ENCODE measurements around the gene PSPC1.

- no peak for TF ChIP-seq POLR2A (IDR thresholded peaks at IDR 0.05; ENCODE audit: low read length)
- no peak for TF ChIP-seq PBX3 (IDR thresholded peaks at IDR 0.05)
- TF ChIP-seq CTCF (IDR thresholded peaks at IDR 0.05), result no peak
- TF ChIP-seq HDAC2 (IDR thresholded peaks at IDR 0.05), result no peak
- no peak for TF ChIP-seq RAD21 (conservative IDR thresholded peaks at IDR 0.05 in 1 of 2, IDR thresholded peaks at IDR 0.05 in 1 of 2)
- no peak for TF ChIP-seq RNF2 (IDR thresholded peaks at IDR 0.05; ENCODE audit: borderline replicate concordance, low read depth)
- no peak for TF ChIP-seq RFX5 (IDR thresholded peaks at IDR 0.05)
- TF ChIP-seq, protein P1, sequence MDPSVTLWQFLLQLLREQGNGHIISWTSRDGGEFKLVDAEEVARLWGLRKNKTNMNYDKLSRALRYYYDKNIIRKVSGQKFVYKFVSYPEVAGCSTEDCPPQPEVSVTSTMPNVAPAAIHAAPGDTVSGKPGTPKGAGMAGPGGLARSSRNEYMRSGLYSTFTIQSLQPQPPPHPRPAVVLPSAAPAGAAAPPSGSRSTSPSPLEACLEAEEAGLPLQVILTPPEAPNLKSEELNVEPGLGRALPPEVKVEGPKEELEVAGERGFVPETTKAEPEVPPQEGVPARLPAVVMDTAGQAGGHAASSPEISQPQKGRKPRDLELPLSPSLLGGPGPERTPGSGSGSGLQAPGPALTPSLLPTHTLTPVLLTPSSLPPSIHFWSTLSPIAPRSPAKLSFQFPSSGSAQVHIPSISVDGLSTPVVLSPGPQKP (IDR thresholded peaks at IDR 0.05; ENCODE audit: low read depth, low read length), result no peak
- TF ChIP-seq SREBF2 (IDR thresholded peaks at IDR 0.05), result no peak
- TF ChIP-seq MAZ (IDR thresholded peaks at IDR 0.05; ENCODE audit: borderline replicate concordance, low read depth, low read length), result no peak
- no peak for TF ChIP-seq HES2 (IDR thresholded peaks at IDR 0.05)
These were observed 14.8 kb downstream of the PSPC1 start for GRCh38 chr13:19767966-19768365.
